LNCAP (cell line): ENCODE data around the gene PABPC1L2A.

Experiments used
- TF ChIP-seq, protein P1 (sequence below): fragments of 450-650 bp; IDR thresholded peaks from 2 replicates; pipeline ENCODE4 v1.5.1; 2017; ENCODE audit warnings: mild to moderate bottlenecking

Gene PABPC1L2A

DNA sequence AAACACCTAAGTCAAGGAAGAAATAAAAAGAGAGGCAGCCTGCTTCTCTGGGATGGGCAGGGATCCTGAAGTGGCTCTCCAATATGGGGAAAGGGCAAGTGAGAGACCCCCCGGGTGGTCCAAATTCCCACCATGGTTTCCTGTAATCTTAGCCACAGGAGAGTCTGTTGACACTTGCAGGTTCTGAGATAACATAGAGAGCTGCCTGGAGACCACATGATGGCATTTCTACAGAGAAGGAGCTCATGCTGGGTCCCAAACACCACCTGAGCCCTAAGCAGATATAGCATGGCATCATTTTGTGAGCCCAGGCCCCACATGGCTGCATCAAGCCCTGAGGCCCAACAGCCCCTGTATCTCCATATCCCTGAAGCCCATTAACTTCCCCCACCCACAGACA is 50.4 kb downstream of the PABPC1L2A start:
- TF ChIP-seq, protein P1, sequence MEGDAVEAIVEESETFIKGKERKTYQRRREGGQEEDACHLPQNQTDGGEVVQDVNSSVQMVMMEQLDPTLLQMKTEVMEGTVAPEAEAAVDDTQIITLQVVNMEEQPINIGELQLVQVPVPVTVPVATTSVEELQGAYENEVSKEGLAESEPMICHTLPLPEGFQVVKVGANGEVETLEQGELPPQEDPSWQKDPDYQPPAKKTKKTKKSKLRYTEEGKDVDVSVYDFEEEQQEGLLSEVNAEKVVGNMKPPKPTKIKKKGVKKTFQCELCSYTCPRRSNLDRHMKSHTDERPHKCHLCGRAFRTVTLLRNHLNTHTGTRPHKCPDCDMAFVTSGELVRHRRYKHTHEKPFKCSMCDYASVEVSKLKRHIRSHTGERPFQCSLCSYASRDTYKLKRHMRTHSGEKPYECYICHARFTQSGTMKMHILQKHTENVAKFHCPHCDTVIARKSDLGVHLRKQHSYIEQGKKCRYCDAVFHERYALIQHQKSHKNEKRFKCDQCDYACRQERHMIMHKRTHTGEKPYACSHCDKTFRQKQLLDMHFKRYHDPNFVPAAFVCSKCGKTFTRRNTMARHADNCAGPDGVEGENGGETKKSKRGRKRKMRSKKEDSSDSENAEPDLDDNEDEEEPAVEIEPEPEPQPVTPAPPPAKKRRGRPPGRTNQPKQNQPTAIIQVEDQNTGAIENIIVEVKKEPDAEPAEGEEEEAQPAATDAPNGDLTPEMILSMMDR = no peak
